HG03064 (cell line): ENCODE measurements around the gene DIS3L2.
"Not testable (repeated sequence)": the region's sequence is repeated elsewhere in the genome, so short reads cannot be mapped to it uniquely, and the experiment has no call there.

Source experiments
- ATAC-seq: cut with Tn5 transposase; IDR thresholded peaks from one replicate; pipeline ENCODE4 v1.9.1; 2021; ENCODE audit warnings: low read depth; ENCODE audit not compliant: unreplicated experiment

Gene DIS3L2

GRCh38 chr2:232006253-232006652 is 44.7 kb downstream of the DIS3L2 start:
- ATAC-seq = no peak

DNA sequence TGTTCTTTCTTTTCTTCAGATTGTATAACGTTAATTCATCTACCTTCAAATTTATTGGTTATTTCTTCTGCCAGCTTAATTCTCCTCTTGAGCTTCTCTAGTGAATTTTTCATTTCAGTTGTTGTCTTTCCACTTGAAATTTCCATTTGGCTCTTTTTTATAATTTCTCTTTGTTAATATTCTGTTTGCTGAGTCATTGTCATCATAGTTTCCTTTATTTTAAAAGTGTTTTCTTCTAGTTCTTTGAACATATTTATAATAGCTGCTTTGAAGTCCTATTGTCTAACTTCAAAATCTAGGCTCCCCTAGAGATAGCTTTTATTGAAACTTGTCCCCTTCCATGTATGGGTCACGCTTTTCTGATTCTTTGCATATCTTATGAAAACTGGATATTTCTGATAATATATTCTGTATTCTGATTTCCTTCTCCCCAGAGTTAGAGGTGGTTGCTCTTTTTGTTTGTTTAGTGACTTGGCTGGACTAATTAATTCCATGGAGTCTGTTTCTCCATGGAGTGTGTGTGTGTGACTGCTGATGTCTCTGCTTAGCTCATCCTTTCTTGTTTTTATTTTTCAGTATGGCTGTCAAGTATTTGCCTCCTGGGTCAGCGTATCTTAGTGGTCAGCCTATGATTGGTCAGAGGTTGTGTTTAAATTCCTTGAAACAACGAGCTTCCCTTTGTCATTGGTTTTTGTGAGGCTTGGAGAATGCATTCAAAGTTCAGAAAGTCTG is 47.6 kb downstream of the DIS3L2 start:
- ATAC-seq = no peak

- ATAC-seq = no peak
Observed at GRCh38 chr2:232009639-232010274, 48.2 kb downstream of the DIS3L2 start.

DNA sequence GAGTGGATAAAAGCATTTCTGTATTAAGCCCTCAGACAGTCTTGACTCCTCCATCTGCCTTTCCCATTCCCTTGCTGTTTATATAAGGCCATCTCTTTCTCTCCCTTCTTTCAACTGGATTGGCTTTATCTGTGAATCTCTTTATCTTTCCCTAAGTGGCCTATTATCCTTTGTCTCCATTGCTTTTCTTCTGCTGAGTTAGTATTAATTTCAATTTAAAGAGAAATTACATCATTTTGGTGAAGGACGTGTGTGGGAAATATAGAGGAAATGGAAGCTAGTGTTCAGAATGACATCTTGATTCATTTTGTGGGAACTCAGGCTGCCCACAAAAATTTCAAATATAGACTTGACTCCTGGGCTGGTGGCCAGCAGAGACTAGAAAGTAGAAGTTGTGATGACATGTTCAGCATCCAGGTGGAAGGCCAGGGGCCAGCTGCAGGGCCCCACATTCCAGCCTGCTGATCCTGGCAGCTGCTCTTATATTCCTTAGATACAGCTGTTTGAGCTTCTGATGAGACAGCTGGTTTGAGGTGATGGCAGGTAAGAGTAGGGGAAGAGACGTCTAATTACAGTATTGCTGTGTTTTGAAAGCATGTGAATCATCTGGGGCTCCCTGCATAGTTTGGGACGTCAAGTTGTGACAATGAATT is 52.3 kb downstream of the DIS3L2 start:
- no peak for ATAC-seq

DNA sequence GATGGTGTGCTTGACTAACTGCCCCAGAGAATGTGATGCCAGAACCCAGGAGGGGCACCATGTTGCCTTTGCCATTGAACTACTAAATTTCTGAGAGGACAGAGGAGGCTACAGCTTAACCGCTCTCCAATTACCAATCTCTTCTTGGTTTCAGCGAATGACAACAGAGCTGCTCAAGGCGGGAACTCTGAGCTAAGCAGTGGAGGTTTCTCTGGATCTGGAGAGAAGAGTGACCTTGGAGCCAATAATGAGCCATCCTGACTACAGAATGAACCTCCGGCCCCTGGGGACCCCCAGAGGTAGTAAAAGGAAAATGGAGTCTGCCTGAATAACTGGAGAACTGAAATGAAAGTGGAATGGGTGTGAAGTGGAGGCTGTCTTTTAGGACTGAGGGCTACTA is 53.2 kb downstream of the DIS3L2 start:
- no peak for ATAC-seq

- no peak for ATAC-seq
Observed at GRCh38 chr2:232018181-232018580, 56.7 kb downstream of the DIS3L2 start.

DNA sequence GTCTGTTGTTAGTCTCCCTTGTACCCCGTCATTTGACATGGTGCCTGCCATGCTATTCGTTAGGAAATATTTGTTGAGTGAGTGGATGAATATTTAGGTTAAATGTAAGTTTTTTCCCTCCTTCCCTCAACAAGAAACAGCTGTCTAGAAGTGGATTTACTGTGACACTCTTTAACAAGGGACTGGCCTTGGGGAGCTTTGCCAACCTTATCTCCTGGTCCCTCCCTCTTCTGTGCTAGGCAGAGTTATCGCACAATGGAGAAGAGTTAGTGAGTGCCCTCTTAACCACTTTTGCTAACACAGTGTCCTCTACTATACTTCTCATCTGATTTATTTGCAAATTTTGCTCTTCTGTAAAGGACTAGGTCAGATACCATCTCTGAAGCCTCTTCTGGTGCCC is 61.2 kb downstream of the DIS3L2 start:
- no peak for ATAC-seq

GRCh38 chr2:232023426-232023825 is 61.9 kb downstream of the DIS3L2 start:
- no peak for ATAC-seq

DNA sequence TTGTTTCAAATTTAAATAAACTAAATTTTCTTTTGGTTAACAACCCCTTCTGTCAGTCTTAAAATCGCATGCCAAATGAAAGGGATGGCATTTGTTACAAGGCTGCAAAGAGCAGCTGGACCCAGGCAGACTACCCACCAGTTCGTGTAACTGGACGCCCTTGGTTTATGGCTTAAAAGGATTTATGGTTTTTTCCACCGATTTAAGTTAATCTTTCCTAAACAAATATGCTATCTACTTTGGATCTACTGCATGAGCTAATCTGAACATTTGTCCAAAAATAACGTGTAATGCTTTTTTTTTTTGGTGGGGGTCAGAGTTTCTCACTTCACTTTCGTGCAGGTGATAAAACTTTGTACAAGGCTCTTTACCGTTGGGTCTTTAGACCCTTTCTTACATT is 62.9 kb downstream of the DIS3L2 start:
- ATAC-seq = no peak

DNA sequence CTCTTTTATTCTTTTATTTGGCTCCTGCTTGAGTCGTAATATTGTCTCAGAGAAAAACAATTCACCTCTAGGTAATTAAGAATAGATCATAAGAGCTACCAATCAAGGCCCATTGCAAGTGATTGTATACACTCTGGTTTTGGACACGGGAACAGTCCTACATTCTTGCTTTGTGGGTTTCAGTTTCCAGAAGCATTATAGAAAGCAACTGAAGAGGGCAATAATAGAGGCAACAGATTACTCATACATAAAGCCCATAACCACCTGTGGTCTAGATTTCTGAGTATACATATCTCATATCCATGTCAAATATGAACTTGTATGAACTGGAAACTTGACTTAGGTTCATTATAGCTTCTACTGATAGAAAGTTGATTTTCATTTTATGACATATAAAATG is 65.4 kb downstream of the DIS3L2 start:
- peak; percentile 97 for ATAC-seq

GRCh38 chr2:232027530-232027929 is 66.0 kb downstream of the DIS3L2 start:
- no peak for ATAC-seq

GRCh38 chr2:232028071-232028470 is 66.6 kb downstream of the DIS3L2 start:
- no peak for ATAC-seq

DNA sequence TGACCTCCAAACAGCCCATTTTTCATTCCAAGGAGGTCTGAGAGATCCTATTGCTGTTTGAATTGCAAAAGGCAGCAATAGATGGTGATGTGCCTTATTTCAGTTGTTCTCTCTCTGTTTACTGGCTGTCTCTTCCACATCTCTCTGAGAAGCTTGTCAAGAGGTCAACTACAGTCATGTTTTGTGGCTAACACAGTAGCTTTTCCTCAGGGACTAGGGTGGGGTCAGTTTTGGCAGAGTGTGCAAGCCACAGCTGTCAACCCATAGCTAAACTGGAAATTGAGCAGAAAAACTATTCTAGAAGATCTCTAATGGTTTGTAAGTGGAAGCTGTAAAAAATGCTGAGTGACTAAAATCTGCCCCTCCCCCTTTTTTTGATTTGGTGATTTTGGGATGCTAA is 67.1 kb downstream of the DIS3L2 start:
- no peak for ATAC-seq

DNA sequence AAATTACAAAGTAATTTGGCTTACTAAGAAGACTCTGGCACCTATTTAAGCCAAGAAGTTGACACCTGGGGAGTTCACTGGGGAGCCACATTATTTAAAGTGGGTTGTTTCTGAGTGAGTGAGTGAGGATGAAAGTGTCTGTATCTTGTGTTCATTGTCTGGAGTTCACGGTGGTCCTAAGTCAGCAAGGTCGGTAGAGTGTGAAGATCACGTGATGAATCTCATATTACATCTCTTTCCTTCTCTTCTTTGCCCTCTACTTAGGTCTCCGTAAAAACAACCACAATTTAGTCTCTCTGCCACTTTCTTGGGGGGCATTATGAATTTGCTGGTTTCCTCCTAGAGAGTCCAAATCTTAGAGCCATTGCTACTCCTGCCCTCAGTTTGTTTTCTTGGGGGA is 67.8 kb downstream of the DIS3L2 start:
- ATAC-seq = no peak

DNA sequence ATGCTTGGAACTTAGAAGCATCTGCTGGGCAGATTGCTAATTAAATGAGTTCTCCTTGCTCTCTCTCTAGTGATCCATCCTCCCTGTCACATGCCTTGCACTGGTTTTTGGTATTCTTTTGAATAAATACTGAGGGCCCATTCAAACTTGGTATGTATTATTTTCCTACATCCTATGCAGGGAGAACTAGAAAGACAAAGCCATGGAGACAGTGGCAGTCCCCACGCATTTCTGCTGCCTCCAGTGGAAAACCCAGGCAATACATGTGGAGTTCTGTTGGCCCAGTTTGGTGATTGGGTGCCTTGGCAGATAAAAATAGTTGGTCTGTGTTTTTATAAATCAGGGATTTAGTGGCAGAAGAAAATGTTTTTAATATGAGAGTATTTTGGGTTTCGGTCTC is 68.7 kb downstream of the DIS3L2 start:
- no peak for ATAC-seq

DNA sequence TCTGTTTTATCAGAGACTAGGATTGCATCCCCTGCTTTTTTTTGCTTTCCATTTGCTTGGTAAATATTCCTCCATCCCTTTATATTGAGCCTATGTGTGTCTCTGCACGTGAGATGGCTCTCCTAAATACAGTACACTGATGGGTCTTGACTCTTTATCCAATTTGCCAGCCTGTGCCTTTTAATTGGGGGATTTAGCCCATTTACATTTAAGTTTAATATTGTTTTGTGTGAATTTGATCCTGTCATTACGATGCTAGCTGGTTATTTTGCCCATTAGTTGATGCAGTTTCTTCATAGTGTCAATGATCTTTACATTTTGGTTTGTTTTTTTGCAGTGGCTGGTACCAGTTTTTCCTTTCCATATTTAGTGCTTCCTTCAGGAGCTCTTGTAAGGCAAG is 73.8 kb downstream of the DIS3L2 start:
- ATAC-seq = not testable (repeated sequence)

- not testable (repeated sequence) for ATAC-seq
Observed at GRCh38 chr2:232036876-232037275, 75.4 kb downstream of the DIS3L2 start.

DNA sequence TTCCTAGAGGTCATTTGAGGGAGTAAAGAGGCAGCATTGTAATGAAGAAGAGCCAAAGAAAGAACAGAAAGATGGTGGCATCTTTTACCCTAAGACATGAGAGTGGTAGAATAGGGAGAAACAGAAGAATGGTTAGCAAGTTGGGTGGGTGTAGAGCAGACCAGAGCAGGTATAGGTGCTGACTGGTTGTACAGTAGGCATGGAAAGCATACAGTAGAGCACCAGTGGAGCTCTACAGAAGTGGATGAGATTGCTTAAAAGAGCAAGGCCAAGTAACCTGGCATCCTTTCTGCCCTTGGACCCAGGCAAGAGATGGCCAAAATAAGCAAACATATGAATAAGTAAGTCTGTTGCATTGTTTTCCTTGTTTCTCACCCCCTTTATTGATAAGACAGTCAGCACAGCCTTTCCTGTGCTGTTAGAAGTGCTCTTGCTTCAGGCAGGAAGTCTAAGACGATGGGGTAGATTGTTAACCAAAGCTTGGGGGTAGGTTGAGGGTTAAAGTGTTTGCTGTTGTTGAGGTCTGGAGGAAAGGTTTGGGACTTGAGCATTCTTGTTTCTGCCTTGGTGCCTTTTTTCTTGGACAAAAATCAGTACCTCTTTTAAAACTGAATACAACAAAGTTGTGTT is 76.9 kb downstream of the DIS3L2 start:
- no peak for ATAC-seq

GRCh38 chr2:232038881-232039485 is 77.5 kb downstream of the DIS3L2 start:
- ATAC-seq = no peak

- no peak for ATAC-seq
Observed at GRCh38 chr2:232042911-232043574, 81.5 kb downstream of the DIS3L2 start.
